BJ (cell line): ENCODE measurements around the gene CNIH4. TPM values are rescaled to one million over a fixed set of nuclear protein-coding genes. Genes with fewer than 3 reads are reported as not detected.
A peak's percentile ranks its signal among the peaks of the same experiment; 100 is the strongest.

Experiments used
- CTCF ChIA-PET: fragments of 350-600 bp; formaldehyde crosslinking; extraction: SDS; loops from one replicate; lab custom pipeline; 2021; ENCODE audit warnings: antibody characterized with exemption, inconsistent platforms; lab: Yijun Ruan, JAX
- POLR2A ChIA-PET: fragments of 300-600 bp; sonication (Branson Sonifier 250); formaldehyde crosslinking; extraction: SDS; loops from one replicate; lab custom pipeline; 2021; ENCODE audit warnings: antibody characterized with exemption; lab: Charles Lee
- DNase-seq: peaks from one replicate; pipeline ENCODE4 v3.0.0-alpha.2; 2011; ENCODE audit warnings: low read depth
- H3K27me3 ChIP-seq: 2 replicates; pipeline ENCODE4 v1.6.0; 2011; ENCODE audit warnings: low read length; ENCODE audit not compliant: control insufficient read depth, insufficient read depth
- H3K36me3 ChIP-seq: 2 replicates; pipeline ENCODE4 v1.5.1; 2011; ENCODE audit warnings: low read length; ENCODE audit not compliant: control insufficient read depth, insufficient read depth
- H3K4me3 ChIP-seq: 2 replicates; pipeline ENCODE4 v1.5.1; 2011; ENCODE audit warnings: low read depth, mild to moderate bottlenecking, control low read depth, low read length
- polyA plus RNA-seq: library from polyadenylated mRNA; depleted of rRNA; stranded (reverse); fragments of >200 nt; gene quantifications from 2 replicates; pipeline ENCODE4 v1.2.3, GENCODE V29; 2011
- TF ChIP-seq, protein P1 (sequence below): IDR thresholded peaks from 2 replicates; pipeline ENCODE4 v1.5.1; 2011; ENCODE audit warnings: low read depth, mild to moderate bottlenecking, control low read depth, inconsistent platforms, low read length, moderate library complexity; ENCODE audit not compliant: insufficient read depth

CNIH4 gene
- polyA plus RNA-seq, 1 experiment = 23.6 TPM

DNA sequence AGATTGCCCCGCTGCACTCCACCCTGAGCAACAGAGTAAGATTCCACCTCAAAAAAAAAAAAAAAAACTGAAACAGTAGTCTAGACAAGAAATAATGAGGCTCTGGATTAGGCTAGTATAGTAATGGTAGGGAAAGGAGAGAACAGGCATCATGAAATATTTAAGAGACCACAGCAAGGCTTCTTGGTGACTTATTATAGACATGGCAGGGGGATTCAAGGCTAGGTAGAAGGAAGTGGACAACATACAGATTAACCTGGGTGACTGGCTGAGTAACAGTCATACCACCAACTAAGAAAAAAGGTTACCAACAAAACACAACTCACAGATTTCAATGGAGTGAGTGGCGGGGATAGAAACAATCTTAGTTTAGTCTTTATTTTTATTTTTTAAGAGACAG, 35.0 kb upstream of the CNIH4 start:
- DNase-seq = no peak
- no peak overlapping the region for H3K4me3 ChIP-seq
- ChIA-PET POLR2A (no interaction called here), CTCF (interaction anchor here (1.0 kb wide), 1 partner anchor 12 kb away, joined by 3 read pairs; no protein-coding TSS in a partner anchor)
- no peaks in the 10 kb centered on the region for H3K27me3 ChIP-seq
- no peaks in the 10 kb centered on the region; the same call in 1 of the 2 replicates for H3K36me3 ChIP-seq
- TF ChIP-seq, protein P1, sequence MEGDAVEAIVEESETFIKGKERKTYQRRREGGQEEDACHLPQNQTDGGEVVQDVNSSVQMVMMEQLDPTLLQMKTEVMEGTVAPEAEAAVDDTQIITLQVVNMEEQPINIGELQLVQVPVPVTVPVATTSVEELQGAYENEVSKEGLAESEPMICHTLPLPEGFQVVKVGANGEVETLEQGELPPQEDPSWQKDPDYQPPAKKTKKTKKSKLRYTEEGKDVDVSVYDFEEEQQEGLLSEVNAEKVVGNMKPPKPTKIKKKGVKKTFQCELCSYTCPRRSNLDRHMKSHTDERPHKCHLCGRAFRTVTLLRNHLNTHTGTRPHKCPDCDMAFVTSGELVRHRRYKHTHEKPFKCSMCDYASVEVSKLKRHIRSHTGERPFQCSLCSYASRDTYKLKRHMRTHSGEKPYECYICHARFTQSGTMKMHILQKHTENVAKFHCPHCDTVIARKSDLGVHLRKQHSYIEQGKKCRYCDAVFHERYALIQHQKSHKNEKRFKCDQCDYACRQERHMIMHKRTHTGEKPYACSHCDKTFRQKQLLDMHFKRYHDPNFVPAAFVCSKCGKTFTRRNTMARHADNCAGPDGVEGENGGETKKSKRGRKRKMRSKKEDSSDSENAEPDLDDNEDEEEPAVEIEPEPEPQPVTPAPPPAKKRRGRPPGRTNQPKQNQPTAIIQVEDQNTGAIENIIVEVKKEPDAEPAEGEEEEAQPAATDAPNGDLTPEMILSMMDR = no peak

DNA sequence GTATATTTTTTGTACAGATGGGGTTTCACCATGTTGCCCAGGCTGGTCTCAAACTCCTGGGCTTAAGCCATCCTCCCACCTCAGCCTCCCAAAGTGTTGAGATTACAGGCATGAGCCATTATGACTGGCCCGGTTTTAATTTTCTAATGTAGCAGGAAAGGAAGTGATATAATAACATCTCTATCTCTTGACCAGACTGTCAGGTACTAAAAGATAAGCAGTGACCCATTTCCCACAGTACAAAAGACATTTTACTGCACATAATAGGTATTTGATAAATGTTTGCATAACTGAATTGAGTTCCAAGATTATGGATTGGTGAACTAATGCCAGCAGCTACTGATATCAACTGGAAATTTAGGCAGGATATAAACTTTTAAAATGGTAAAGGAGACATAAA, 30.7 kb upstream of the CNIH4 start:
- no peak overlapping the region for H3K4me3 ChIP-seq
- POLR2A ChIA-PET = no interaction called here
- H3K27me3 ChIP-seq = no peaks in the 10 kb centered on the region
- DNase-seq = no peak
- peaks cover 2% of the 10 kb centered on the region; the same call in 1 of the 2 replicates for H3K36me3 ChIP-seq
- TF ChIP-seq, protein P1 = no peak
- CTCF ChIA-PET = interaction anchor here (1.0 to 1.2 kb wide), 2 partner anchors 149 to 168 kb away, joined by 3 to 5 read pairs; no protein-coding TSS in a partner anchor

DNA sequence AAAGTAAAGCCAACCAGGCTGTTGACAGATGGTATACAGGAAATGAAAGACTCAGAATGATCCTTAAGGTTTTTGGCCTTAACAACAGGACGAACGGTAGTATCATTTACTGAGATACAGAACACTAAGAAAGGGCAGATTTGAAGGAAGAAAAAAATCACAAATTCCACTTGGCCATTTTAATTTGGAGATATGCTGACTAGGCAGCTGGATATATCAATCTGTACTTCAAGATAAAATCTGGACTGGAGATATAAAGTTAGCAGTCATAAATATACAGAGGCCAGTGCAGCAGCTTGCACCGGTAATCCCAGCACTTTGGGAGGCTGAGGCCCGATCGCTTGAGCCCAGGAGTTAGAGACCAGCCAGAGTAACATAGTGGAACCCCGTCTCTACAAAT, 28.0 kb upstream of the CNIH4 start:
- ChIA-PET CTCF (no interaction called here), POLR2A (no interaction called here)
- H3K27me3 ChIP-seq = no peaks in the 10 kb centered on the region
- H3K36me3 ChIP-seq = 0 out of 2 replicates have a peak, but pooled peaks cover 2% of the 10 kb centered on the region
- TF ChIP-seq, protein P1 = no peak
- no peak overlapping the region for H3K4me3 ChIP-seq
- no peak for DNase-seq

DNA sequence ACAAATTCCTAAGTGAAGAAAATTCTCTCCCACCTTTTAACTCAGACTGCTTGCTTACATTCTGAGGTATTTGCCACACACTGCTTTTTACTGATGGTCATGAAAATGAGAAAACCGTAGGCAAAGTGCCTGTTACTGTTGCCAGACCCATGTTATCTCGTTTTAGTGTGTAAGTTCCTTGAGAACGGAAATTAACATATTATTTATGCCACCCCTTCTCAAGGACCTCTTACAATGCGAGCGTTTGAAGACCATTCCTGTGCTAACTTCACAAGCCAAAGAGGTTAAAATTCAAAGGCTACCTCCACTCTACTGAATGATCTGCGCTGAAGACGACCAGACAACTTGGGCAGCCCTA, 27.2 kb upstream of the CNIH4 start:
- H3K27me3 ChIP-seq = no peaks in the 10 kb centered on the region
- 0 out of 2 replicates have a peak, but pooled peaks cover 2% of the 10 kb centered on the region for H3K36me3 ChIP-seq
- peak overlapping the region; percentile 83 for H3K4me3 ChIP-seq
- TF ChIP-seq, protein P1 = no peak
- CTCF ChIA-PET = interaction anchor here (0.6 to 1.7 kb wide), 5 partner anchors 9 to 593 kb away, joined by 3 to 9 read pairs (median 3); no protein-coding TSS in a partner anchor
- POLR2A ChIA-PET = no interaction called here
- DNase-seq = no peak

DNA sequence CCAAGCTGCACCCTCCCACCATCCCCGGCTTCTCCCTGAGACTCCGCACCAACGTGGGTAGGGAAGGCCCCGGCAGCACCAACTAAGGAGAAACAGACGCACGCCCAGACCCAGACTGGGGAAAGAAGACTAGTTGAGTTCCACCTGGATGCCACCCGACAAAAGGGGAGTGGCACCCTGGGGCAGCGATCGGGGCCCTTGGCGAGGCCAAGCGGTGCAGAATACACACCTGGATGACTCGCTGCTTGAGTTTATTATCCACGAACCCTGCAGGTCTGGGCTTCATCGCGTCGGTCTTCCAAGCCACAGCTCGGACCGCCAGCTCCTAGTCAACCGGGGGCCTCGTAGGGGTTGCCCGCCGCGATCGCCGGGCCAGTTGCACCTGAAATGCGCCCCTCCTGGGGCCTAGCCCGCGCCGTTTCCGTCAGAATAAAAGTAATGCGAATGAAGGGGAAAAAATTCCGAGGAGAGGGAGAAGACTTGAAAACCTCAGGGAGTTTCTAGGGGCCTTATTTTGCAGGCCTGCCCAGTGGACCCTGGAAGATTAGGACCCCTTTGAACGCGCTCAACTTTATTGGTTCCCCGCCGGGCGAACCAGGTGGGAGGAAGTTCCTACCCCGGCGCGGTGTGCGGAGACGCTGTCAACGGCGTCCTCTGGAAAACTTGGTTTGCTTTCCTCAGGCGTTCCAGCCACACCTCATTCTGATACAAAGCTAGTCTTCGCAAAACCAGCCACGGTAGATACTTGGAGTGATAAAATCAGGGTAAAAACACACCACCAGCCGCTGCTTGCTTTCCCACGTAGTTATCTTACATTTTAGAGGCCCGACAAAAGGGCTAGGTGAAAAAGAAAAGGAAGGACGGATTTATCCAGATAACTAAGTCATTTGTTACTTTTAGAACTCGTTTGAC, 26.6 kb upstream of the CNIH4 start, which contains the start of gene NVL:
Gene NVL (minus strand): TSS at position 331 of the 912 bp plus-strand sequence. CDS start 45 bp downstream, at position 286.
- H3K27me3 ChIP-seq = no peaks in the 10 kb centered on the region
- 0 out of 2 replicates have a peak, but pooled peaks cover 2% of the 10 kb centered on the region for H3K36me3 ChIP-seq
- TF ChIP-seq, protein P1 = no peak
- ChIA-PET POLR2A (no interaction called here), CTCF (interaction anchor here (0.6 to 1.7 kb wide), 5 partner anchors 10 to 593 kb away, joined by 3 to 9 read pairs (median 3); no protein-coding TSS in a partner anchor)
- peak within 1 kb of the TSS; percentile 83 for H3K4me3 ChIP-seq
- peak; percentile 37 for DNase-seq
